GM21528 (cell line): ENCODE results near the gene STX7.

Experiments used
- ATAC-seq: cut with Tn5 transposase; IDR thresholded peaks from one replicate; pipeline ENCODE4 v1.9.1; 2021; ENCODE audit warnings: mild to moderate bottlenecking, moderate library complexity; ENCODE audit not compliant: unreplicated experiment, low FRiP score

STX7 gene

GRCh38 chr6:132478674-132479073 lies 34.2 kb downstream of the STX7 start:
- no peak for ATAC-seq

GRCh38 chr6:132478266-132478665 lies 34.6 kb downstream of the STX7 start:
- no peak for ATAC-seq

DNA sequence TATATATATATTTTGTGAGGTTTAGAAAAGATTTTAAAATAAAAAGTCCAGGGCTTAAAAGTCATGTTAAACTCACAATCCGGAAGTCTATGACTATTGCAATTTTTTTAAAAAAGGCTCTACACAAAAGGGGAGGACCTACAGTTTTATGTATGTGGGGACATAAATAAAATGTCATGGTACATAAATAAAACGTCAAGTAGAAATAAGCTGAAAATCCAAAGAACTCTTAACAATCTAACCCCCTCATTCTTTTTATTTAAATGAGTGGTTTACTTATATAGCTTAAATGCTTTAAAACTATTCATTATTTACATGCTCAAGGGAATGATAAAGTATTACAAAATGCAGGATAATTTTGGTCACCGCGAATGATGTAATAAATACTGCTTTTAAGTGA lies 36.2 kb downstream of the STX7 start:
- ATAC-seq = no peak

DNA sequence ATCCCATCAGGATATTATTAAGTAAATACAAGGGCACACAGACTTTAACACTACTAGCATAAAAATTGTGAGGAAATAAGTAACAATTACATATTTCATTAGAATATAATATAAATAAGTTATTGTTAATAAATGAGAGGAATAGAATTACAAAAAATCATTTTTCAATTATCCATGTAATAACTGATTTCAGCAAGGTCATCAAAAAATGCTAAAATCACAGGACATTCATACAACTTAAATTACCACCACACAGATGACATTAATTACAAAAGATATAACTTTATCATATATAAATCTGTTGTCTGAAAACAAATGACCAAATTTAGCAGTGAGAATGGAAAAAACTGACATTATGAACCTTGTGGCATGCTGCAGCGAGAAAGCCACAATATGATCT lies 37.0 kb downstream of the STX7 start:
- no peak for ATAC-seq

DNA sequence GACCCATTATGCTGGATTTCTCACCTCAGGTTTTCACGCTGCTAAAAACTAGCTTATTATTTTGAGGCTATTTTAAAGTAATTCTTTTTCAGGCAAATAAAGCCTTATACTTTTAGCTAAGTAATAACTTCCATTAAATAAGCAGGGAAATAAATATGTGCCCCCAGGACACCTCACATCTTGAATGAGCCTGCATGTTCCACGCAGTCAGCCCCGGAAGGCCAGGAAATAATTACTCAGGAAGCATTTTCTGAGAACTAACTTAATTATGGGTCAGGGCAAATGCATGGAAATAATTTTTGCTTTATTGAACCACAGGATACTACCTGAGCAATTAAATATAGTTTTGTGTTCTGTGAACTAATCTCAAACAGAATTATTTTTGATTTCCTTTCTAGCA lies 41.1 kb downstream of the STX7 start:
- ATAC-seq = no peak

GRCh38 chr6:132466952-132467351 lies 46.0 kb downstream of the STX7 start:
- no peak for ATAC-seq

GRCh38 chr6:132465530-132466485 lies 47.1 kb downstream of the STX7 start:
- peak; percentile 84 for ATAC-seq

- no peak for ATAC-seq
Observed at GRCh38 chr6:132464538-132465256, 48.2 kb downstream of the STX7 start.

GRCh38 chr6:132461958-132462357 lies 51.0 kb downstream of the STX7 start:
- no peak for ATAC-seq

DNA sequence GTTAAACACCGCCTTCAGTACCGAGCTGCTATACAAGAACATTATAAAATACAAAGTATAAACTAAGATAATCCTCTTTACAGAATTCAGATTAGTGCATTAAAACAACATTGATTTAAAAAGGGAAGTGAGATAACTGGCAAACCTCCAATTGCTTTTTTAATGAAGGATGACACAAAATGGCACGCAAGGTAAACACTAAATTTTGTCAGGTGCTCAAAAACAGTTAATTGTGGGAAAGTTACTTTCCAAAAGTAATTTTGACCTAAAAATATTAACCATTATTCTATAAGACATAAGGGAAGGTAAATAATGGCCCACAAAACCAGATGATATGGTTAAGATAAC lies 53.3 kb downstream of the STX7 start:
- ATAC-seq = no peak

DNA sequence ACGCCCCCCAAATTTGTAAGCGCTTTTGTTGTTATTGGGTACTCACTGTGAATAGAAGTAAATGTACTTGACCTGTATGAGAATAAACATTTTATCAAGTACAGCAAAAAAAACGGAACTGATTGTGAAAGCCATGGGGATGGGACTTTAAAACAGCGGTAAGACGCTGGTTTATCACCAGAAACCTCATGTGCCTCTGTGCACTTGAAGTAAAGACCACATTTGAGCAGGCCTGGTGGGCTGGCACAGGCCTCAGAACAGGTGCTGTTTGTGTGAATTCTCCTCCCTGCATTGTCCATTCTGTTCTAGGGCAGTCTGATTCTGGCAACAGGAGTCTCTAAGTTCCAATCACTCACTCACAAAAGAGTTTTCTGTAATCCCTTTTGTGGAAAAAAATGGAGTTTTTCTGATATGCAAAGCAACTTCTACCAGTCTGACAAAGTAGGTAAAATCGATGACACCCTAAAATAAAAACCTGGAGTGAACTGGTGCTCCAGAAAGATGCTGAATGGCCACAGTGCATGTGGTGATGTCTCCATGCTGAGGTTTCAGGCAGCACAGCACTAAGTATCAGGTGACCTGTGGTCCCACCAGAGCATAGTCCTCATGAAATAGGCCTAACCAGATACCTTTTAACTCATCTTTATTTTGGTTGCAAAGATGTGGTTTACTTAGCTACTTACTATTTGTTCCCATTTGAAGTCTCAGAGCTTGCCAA lies 53.9 kb downstream of the STX7 start:
- no peak for ATAC-seq

DNA sequence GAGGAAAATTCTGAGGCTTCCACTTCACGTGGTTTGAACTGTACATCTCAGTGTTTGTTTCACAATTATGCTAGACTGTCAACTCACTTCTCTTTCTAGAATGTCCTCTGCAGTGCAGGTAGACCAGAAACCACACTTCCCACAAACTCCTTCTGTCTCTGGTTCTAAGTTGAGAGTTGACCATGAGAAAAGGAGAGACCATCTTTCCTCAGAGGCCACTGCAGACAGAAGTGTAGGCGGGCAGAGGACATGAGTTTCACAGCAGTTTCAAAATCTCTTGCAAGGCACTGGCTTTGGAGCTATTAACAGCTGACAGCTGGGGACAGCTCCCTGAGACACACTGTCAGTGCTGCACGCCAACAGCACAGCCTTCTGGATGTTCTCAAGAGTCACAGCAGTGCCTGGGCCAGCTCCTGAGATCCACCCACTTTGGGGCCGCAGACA lies 56.2 kb downstream of the STX7 start:
- ATAC-seq = peak; percentile 93

- ATAC-seq = no peak
Observed at GRCh38 chr6:132446855-132447241, 66.1 kb downstream of the STX7 start.

- no peak for ATAC-seq
Observed at GRCh38 chr6:132446141-132446854, 66.6 kb downstream of the STX7 start.

- ATAC-seq = no peak
Observed at GRCh38 chr6:132445201-132445951, 67.5 kb downstream of the STX7 start.

DNA sequence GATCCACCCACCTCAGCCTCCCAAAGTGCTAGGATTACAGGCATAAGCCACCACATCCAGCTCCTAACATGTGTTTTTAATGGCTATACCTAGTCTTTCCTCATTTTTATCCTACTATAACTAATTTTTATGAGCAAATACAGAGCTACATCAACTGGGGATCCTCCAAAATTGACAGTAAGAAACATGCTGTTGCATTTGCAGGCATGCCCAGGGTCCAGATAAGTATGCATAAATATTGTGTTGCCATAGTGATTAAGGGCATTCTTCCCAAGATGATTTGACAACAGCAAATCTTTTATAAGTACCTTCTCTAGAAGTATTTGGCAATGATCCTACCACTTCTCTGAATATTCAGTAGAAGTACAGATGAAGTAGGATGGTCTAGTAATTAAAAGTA lies 69.7 kb downstream of the STX7 start:
- no peak for ATAC-seq

DNA sequence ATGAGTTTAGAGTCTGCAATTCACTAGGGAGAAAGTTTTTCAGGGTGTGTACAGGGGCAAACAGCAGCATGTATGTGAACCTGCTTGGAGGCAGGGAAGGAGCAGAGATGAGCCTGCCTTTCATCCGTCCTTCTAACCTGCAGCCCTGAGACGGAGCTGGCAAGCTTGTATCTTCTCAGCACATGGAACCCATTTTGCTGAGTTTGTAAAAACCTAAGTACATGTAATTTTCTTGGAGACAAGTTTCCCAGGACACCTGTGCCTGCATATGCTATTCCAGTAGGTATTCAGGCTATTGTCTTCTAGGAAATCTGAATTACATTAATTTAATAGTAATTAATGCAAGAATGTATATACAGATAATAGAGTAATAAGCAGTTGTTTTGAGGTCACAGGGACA lies 82.8 kb downstream of the STX7 start:
- no peak for ATAC-seq

- ATAC-seq = no peak
Observed at GRCh38 chr6:132425176-132425575, 87.7 kb downstream of the STX7 start.

DNA sequence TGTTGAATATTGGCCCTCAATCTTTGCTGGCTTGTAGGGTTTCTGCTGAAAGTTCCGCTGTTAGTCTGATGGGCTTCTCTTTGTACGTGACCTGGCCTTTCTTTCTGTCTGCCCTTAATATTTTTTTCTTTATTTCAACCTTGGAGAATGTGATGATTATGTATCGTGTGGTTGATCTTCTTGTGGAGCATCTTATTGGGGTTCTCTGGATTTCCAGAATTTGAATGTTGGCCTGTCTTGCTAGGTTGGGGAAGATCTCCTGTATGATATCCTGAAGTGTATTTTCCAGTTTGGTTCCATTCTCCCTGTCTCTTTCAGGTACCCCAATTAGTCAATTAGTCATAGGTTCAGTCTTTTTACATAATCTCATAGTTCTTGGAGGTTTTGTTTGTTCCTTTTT lies 89.1 kb downstream of the STX7 start:
- ATAC-seq = no peak
